Measurements from ENCODE around the gene ADNP2.

Gene ADNP2, protein sequence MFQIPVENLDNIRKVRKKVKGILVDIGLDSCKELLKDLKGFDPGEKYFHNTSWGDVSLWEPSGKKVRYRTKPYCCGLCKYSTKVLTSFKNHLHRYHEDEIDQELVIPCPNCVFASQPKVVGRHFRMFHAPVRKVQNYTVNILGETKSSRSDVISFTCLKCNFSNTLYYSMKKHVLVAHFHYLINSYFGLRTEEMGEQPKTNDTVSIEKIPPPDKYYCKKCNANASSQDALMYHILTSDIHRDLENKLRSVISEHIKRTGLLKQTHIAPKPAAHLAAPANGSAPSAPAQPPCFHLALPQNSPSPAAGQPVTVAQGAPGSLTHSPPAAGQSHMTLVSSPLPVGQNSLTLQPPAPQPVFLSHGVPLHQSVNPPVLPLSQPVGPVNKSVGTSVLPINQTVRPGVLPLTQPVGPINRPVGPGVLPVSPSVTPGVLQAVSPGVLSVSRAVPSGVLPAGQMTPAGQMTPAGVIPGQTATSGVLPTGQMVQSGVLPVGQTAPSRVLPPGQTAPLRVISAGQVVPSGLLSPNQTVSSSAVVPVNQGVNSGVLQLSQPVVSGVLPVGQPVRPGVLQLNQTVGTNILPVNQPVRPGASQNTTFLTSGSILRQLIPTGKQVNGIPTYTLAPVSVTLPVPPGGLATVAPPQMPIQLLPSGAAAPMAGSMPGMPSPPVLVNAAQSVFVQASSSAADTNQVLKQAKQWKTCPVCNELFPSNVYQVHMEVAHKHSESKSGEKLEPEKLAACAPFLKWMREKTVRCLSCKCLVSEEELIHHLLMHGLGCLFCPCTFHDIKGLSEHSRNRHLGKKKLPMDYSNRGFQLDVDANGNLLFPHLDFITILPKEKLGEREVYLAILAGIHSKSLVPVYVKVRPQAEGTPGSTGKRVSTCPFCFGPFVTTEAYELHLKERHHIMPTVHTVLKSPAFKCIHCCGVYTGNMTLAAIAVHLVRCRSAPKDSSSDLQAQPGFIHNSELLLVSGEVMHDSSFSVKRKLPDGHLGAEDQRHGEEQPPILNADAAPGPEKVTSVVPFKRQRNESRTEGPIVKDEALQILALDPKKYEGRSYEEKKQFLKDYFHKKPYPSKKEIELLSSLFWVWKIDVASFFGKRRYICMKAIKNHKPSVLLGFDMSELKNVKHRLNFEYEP

DNA sequence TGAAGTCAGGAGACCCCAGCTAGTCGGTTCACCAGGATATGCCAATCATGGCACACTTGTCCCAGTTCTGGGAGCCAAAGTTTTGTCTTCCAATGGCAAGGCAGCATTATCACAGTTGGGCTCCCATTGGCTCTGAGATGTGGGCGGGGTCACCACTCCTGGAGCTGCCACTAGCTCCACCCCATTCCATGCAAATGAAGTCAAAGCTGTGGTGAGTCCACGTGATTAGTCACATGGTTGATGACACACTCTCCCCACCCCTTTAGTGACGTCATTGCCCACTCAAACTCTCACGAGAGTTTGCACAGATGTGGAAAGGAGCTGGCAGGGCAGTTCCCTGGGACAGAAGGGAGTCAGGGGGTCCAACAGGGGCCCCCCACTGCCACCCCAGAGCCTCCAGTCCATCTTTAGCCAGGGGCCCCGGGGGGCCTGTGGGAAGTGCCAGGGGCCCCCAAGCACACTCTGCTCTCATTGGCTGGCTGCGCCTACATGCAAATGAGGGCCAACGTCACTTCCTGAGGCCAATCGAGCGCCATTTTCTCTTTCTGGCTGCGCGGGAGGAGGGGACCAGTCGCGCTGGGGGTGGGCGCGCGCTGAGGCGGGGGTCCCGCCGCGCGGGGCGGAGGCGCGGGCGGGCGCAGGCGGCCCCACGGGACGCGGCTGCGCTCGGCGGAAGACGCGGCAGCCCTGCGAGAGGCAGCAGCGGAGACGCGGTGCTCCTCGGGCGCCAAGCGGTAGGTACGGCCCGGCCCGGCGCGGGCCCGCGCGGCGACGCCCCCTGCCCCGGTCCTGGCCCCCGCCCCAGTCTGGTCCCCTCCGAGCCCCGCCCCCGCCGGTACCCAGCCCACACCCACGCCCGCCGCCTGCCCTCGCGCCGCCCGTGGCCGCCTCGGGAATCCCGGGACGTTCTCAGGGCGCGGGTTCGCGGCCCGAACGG is at the start of gene ADNP2:
ADNP2 (plus strand) TSS at position 524 of the 937 bp plus-strand sequence. CDS start 8,281 bp downstream, outside the sequence.
- Histone ChIP-seq H3K9ac (peak within 1 kb of the TSS; percentile 75 to 89 (median 83)), H3K4me2 (peak within 1 kb of the TSS; percentile 86 to 98 (median 96)), H3K27me3 (no peaks in the 10 kb centered on the region), H3K36me3 (peaks cover 0 to 10% (median 0%) of the 10 kb centered on the region in 11 experiments; a peak in 2 of 22 replicates), H3K4me1 (peaks cover 23 to 44% (median 28%) of the 10 kb centered on the region in 10 experiments), H3K9me3 (replicated peaks in 1 of 11) (peaks cover 0 to 10% (median 5%) of the 10 kb centered on the region in 11 experiments; a peak in 8 of 22 replicates), H3K4me3 (peak within 1 kb of the TSS; percentile 71 to 86 (median 79)), H4K20me1 (peaks cover 0 to 40% (median 24%) of the 10 kb centered on the region in 11 experiments; a peak in 14 of 22 replicates), H3K27ac (peak within 1 kb of the TSS; percentile 77 to 92 (median 83))
- no peak for TF ChIP-seq Cebpa-rat (IDR thresholded peaks at IDR 0.05)

- no peak for TF ChIP-seq Cebpa-rat (IDR thresholded peaks at IDR 0.05)
Observed at GRCh38 chr18:80059945-80060344, 49.1 kb upstream of the ADNP2 start.

GRCh38 chr18:80065705-80066104 is 43.4 kb upstream of the ADNP2 start:
- no peak for TF ChIP-seq Cebpa-rat (IDR thresholded peaks at IDR 0.05)
- H3K9ac ChIP-seq, result no peak overlapping the region
- H3K4me1 ChIP-seq, result no peaks in the 10 kb centered on the region
- H3K36me3 ChIP-seq, result peaks cover 0 to 17% (median 9%) of the 10 kb centered on the region in 11 experiments; a peak in 9 of 22 replicates
- no peaks in the 10 kb centered on the region; a peak in 1 of 22 replicates for H4K20me1 ChIP-seq
- peaks cover 25 to 33% (median 28%) of the 10 kb centered on the region in 11 experiments for H3K9me3 ChIP-seq (replicated peaks in 1 of 11)
- no peak overlapping the region for H3K27ac ChIP-seq
- H3K27me3 ChIP-seq, result no peaks in the 10 kb centered on the region
- no peak overlapping the region for H3K4me2 ChIP-seq
- no peak overlapping the region for H3K4me3 ChIP-seq

More at GRCh38 chr18:80059945-80060344, 49.1 kb upstream of the ADNP2 start:
- peaks cover 4 to 41% (median 22%) of the 10 kb centered on the region in 11 experiments; a peak in 18 of 22 replicates for H3K36me3 ChIP-seq
- H4K20me1 ChIP-seq, result no peaks in the 10 kb centered on the region
- no peak overlapping the region for H3K27ac ChIP-seq
- no peaks in the 10 kb centered on the region for H3K27me3 ChIP-seq
- no peak overlapping the region for H3K9ac ChIP-seq
- H3K4me1 ChIP-seq, result peaks cover 0 to 16% (median 14%) of the 10 kb centered on the region in 10 experiments; a peak in 17 of 20 replicates
- peaks cover 68 to 89% (median 82%) of the 10 kb centered on the region in 11 experiments for H3K9me3 ChIP-seq (replicated peaks in 1 of 11)
- H3K4me3 ChIP-seq, result no peak overlapping the region
- peak overlapping the region in 3 of 11 experiments; percentile 47 to 69 (median 68); a peak in 2 of 22 replicates for H3K4me2 ChIP-seq

DNA sequence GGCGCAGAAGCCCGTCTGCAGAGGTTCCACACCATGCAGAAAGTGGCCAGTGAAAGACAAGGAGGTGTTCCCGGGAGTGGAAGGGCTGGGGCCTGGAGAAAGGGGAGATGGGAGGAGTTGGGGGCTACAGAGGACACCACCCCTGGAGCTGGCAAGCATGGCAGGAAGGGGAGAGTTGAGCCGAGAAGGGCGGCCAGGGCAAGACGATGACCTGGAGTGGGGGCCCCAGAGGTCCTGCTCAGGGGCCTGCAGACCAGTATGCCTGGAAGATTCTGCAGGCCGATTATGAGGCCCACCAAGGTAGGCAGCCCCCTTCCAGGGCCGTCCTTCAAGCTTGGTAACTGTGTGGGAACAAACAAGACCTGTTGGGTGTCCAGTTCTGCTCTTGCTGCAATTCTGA is 41.7 kb upstream of the ADNP2 start:
- no peak overlapping the region for H3K9ac ChIP-seq
- no peaks in the 10 kb centered on the region for H3K27me3 ChIP-seq
- H3K36me3 ChIP-seq, result peaks cover 0 to 9% (median 4%) of the 10 kb centered on the region in 11 experiments; a peak in 8 of 22 replicates
- no peak overlapping the region for H3K4me2 ChIP-seq
- H3K27ac ChIP-seq, result no peak overlapping the region
- no peaks in the 10 kb centered on the region; a peak in 1 of 22 replicates for H4K20me1 ChIP-seq
- H3K4me1 ChIP-seq, result no peaks in the 10 kb centered on the region
- H3K4me3 ChIP-seq, result no peak overlapping the region
- peaks cover 10 to 16% (median 14%) of the 10 kb centered on the region in 11 experiments for H3K9me3 ChIP-seq (replicated peaks in 1 of 11)
- TF ChIP-seq Cebpa-rat (IDR thresholded peaks at IDR 0.05), result no peak

DNA sequence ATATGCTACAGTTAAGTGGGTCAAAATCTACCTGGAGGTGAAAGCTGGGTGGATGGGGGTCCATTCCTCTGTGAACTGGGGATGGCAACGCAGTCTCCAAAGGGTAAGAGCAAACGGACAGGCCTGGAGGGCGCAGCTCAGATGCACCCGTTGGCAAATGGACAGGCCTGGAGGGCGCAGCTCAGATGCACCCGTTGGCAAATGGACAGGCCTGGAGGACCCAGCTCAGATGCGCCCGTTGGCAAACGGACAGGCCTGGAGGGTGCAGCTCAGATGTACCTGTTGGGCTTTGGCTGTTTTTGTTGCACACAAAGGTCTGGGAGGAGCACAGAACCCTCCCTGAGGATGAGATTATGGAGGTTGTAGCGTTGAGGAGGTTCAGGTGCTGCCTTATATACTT is 41.2 kb upstream of the ADNP2 start:
- Histone ChIP-seq H3K4me3 (no peak overlapping the region), H3K27me3 (no peaks in the 10 kb centered on the region), H4K20me1 (no peaks in the 10 kb centered on the region; a peak in 1 of 22 replicates), H3K36me3 (peaks cover 0 to 7% (median 0%) of the 10 kb centered on the region in 11 experiments; a peak in 6 of 22 replicates), H3K9me3 (replicated peaks in 1 of 11) (peaks cover 5 to 11% (median 8%) of the 10 kb centered on the region in 11 experiments; a peak in 18 of 22 replicates), H3K27ac (no peak overlapping the region), H3K4me2 (no peak overlapping the region), H3K9ac (no peak overlapping the region), H3K4me1 (no peaks in the 10 kb centered on the region)
- TF ChIP-seq Cebpa-rat (IDR thresholded peaks at IDR 0.05), result no peak

- no peak for TF ChIP-seq Cebpa-rat (IDR thresholded peaks at IDR 0.05)
- Histone ChIP-seq H3K4me1 (no peaks in the 10 kb centered on the region), H4K20me1 (no peaks in the 10 kb centered on the region; a peak in 1 of 22 replicates), H3K9me3 (replicated peaks in 1 of 11) (peaks cover 0 to 3% (median 2%) of the 10 kb centered on the region in 11 experiments; a peak in 8 of 22 replicates), H3K9ac (no peak overlapping the region), H3K36me3 (peaks cover 0 to 7% (median 0%) of the 10 kb centered on the region in 11 experiments; a peak in 5 of 22 replicates), H3K4me2 (no peak overlapping the region), H3K4me3 (no peak overlapping the region), H3K27me3 (no peaks in the 10 kb centered on the region), H3K27ac (no peak overlapping the region)
Observed at GRCh38 chr18:80068571-80069272, 40.3 kb upstream of the ADNP2 start.

GRCh38 chr18:80070825-80071224 is 38.2 kb upstream of the ADNP2 start:
- Histone ChIP-seq H3K4me2 (no peak overlapping the region), H4K20me1 (no peaks in the 10 kb centered on the region; a peak in 1 of 22 replicates), H3K4me3 (no peak overlapping the region), H3K27ac (no peak overlapping the region), H3K4me1 (no peaks in the 10 kb centered on the region), H3K9ac (no peak overlapping the region), H3K36me3 (no peaks in the 10 kb centered on the region; a peak in 1 of 22 replicates), H3K27me3 (no peaks in the 10 kb centered on the region), H3K9me3 (replicated peaks in 1 of 11) (no peaks in the 10 kb centered on the region; a peak in 1 of 22 replicates)
- no peak for TF ChIP-seq Cebpa-rat (IDR thresholded peaks at IDR 0.05)
